HCT116 (cell line): ENCODE data around the gene SP110.

ENCODE experiments used
- EZH2 ChIP-seq: fragments of 200-600 bp; sonication (generic); IDR thresholded peaks from 2 replicates; pipeline ENCODE4 v1.6.1; 2017; ENCODE audit warnings: antibody characterized with exemption, mixed run types
- POLR2A ChIP-seq: IDR thresholded peaks from 2 replicates; pipeline ENCODE4 v1.7.0; 2011; ENCODE audit warnings: borderline replicate concordance; ENCODE audit not compliant: insufficient read depth, insufficient read length; ENCODE audit errors: extremely low read depth
- TCF7L2 ChIP-seq: IDR thresholded peaks from 2 replicates; pipeline ENCODE4 v1.7.0; 2011; ENCODE audit warnings: borderline replicate concordance, inconsistent platforms; ENCODE audit not compliant: insufficient read depth, insufficient read length; ENCODE audit errors: extremely low read depth
- TF ChIP-seq, protein P1 (sequence below), 3 experiments: fragments of 200-600 bp in 1 of 3; sonication (generic) in 1 of 3; IDR thresholded peaks in 2 of 3; conservative IDR thresholded peaks in 1 of 3; 2 replicates each; pipeline ENCODE4 v1.5.1; 2012 to 2017; ENCODE audit warnings: low read depth in 2 of 3, low read length in 2 of 3, antibody characterized with exemption in 1 of 3, borderline replicate concordance in 1 of 3, control low read depth in 1 of 3, mild to moderate bottlenecking in 1 of 3, mixed read lengths in 1 of 3, mixed run types in 1 of 3, moderate library complexity in 1 of 3; ENCODE audit not compliant: insufficient read depth in 1 of 3

DNA sequence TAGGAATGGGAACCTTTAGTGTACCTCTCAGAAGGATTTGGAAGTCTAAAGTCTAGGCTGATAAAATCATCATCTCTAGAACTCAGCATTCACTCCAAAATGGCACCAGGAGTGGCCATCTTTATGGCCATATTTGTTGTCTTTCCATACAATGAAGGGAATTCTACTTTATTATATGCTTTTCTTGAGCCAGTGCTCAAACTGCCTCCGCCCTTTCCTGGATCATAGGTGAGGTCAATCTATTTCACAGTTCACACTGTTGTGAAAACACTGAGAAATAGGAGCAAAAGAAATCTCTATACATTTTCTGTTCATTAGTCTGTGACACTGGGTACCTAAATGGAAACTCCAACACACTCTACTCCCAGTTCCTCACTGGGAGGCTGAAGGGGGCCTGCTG lies 55.6 kb downstream of the SP110 start:
- TF ChIP-seq EZH2 (no peak), TCF7L2 (no peak), POLR2A (no peak)
- TF ChIP-seq, protein P1, sequence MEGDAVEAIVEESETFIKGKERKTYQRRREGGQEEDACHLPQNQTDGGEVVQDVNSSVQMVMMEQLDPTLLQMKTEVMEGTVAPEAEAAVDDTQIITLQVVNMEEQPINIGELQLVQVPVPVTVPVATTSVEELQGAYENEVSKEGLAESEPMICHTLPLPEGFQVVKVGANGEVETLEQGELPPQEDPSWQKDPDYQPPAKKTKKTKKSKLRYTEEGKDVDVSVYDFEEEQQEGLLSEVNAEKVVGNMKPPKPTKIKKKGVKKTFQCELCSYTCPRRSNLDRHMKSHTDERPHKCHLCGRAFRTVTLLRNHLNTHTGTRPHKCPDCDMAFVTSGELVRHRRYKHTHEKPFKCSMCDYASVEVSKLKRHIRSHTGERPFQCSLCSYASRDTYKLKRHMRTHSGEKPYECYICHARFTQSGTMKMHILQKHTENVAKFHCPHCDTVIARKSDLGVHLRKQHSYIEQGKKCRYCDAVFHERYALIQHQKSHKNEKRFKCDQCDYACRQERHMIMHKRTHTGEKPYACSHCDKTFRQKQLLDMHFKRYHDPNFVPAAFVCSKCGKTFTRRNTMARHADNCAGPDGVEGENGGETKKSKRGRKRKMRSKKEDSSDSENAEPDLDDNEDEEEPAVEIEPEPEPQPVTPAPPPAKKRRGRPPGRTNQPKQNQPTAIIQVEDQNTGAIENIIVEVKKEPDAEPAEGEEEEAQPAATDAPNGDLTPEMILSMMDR (IDR thresholded peaks at IDR 0.05 in 2 of 3, conservative IDR thresholded peaks at IDR 0.05 in 1 of 3; ENCODE audit: borderline replicate concordance in 1 of 3, insufficient read depth in 1 of 3, low read depth in 2 of 3, low read length in 2 of 3) = no peak
